HG03066 (cell line): ENCODE results near the gene RAX2.
"Not testable (repeated sequence)": the region's sequence is repeated elsewhere in the genome, so short reads cannot be mapped to it uniquely, and the experiment has no call there.

Experiments used
- ATAC-seq: cut with Tn5 transposase; IDR thresholded peaks from one replicate; pipeline ENCODE4 v1.9.1; 2021; ENCODE audit warnings: low read depth; ENCODE audit not compliant: unreplicated experiment

RAX2 gene

GRCh38 chr19:3778899-3779723, 7.1 kb upstream of the RAX2 start:
- ATAC-seq, result no peak

GRCh38 chr19:3778104-3778867, 6.3 kb upstream of the RAX2 start:
- ATAC-seq, result no peak

GRCh38 chr19:3776479-3777040, 4.5 kb upstream of the RAX2 start:
- no peak for ATAC-seq

GRCh38 chr19:3775831-3776230, 3.8 kb upstream of the RAX2 start:
- no peak for ATAC-seq

- ATAC-seq, result no peak
Measured at GRCh38 chr19:3775374-3775711, 3.3 kb upstream of the RAX2 start.

- no peak for ATAC-seq
Measured at GRCh38 chr19:3774621-3775373, 2.8 kb upstream of the RAX2 start.

- ATAC-seq, result no peak
Measured at GRCh38 chr19:3773814-3774515, 1.9 kb upstream of the RAX2 start.

GRCh38 chr19:3771000-3771905, 775 bp downstream of the RAX2 start:
- no peak for ATAC-seq

GRCh38 chr19:3770136-3770999, 1.7 kb downstream of the RAX2 start:
- ATAC-seq, result no peak

GRCh38 chr19:3769494-3769893, 2.5 kb downstream of the RAX2 start:
- ATAC-seq, result no peak

- ATAC-seq, result no peak
Measured at GRCh38 chr19:3768748-3769099, 3.3 kb downstream of the RAX2 start.

GRCh38 chr19:3768015-3768747, 3.8 kb downstream of the RAX2 start:
- no peak for ATAC-seq

GRCh38 chr19:3767050-3767449, 5.0 kb downstream of the RAX2 start:
- ATAC-seq, result no peak

- no peak for ATAC-seq
Measured at GRCh38 chr19:3766520-3766919, 5.5 kb downstream of the RAX2 start.

- not testable (repeated sequence) for ATAC-seq
Measured at GRCh38 chr19:3765757-3766156, 6.3 kb downstream of the RAX2 start.

GRCh38 chr19:3765121-3765520, 6.9 kb downstream of the RAX2 start:
- no peak for ATAC-seq

GRCh38 chr19:3762501-3763459, 9.2 kb downstream of the RAX2 start, which contains the start of gene MRPL54:
Gene MRPL54 (plus strand): TSS chr19:3762682. CDS start chr19:3762701, 19 bp downstream.
- ATAC-seq, result peak; percentile 71
